GM18505 (cell line): ENCODE measurements around the gene OSBPL3.
A peak's percentile ranks its signal among the peaks of the same experiment; 100 is the strongest.

ENCODE experiments used
- ATAC-seq: cut with Tn5 transposase; IDR thresholded peaks from one replicate; pipeline ENCODE4 v1.9.1; 2021; ENCODE audit not compliant: unreplicated experiment
- POLR2A ChIP-seq: IDR thresholded peaks from 4 replicates; pipeline ENCODE4 v1.6.1; 2011; ENCODE audit warnings: borderline replicate concordance; ENCODE audit not compliant: insufficient read depth, insufficient read length; ENCODE audit errors: extremely low read depth

OSBPL3 gene

DNA sequence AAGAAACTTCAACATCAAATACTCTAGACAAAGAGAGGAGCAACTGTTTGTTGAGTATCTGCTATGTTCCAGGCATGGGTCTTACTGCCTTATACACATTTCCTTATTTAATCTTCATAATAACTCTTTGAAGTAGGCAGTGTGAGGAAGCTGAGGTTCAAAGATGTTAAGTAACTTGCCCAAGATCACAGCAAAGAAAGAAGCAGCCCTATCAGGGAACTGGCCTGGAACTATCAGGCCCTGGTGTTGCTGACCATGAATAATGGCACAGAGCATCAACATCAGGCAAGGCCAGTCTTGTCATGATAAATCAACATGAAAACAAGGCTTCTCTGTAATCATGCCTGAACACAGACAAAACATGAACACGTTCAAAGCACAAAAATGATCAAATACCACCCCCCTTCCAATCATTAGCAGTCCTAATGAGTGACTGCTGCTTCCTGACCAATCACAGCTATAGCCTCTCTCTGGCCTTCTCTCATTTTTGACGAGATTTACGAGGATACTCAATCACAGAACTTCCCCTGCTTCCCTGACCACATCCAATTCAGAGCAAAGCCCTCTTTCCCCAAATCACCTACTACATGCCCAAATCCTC, 225.0 kb downstream of the OSBPL3 start:
- no peak for TF ChIP-seq POLR2A
- ATAC-seq = peak; percentile 2

DNA sequence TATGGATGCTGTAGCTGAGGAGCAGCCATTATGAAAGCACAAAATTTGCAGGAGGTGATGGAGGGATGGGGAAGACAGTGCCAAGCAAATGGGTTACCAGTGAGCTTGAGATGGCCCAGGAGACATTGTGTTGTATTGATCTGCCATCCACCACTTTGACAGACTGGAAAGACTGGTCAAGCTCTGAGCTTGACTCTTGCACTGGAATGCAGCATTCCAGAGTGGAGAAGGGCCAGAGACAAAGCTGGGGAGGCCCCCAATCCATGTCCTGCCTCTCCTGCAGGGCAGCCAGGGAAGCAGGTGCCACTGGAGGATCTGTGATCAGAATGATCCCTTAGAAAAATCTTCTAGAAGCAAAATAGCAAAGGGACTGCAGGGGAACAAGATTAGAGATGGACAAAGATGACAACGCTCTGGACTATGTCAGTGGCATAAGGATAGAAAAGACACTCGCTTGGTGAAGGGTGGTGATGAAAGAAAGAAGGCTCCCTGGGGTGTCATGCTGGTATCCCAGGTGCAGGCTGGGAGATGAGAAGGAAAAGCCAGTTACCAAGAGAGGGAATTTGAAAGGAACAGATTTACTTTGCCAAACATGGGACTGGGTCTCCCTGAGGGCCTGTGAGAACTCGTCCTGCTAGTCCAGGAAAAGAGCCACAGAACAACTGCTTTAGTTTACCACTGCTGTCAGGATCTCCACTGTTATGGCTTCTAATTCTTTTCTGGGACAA, 227.7 kb downstream of the OSBPL3 start:
- ATAC-seq = no peak
- no peak for TF ChIP-seq POLR2A

DNA sequence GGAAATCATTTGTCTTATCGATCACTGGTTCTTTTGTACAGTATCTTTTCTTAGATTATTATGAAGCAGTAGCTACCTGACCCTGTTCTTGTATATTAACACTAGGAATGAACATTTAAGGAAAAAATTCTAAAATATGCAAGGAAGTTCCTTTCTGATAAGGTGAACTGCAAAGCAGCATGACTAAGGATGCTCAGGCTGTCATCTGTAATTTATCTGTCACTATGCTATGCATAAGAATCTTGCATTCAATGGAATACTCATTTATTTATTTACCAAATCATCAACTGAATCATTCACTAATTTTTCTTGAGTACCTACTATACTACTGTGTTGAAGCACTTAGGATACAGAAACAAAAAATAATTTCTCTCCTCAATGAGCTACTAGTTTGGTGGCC, 228.5 kb downstream of the OSBPL3 start:
- TF ChIP-seq POLR2A = no peak
- ATAC-seq = no peak

DNA sequence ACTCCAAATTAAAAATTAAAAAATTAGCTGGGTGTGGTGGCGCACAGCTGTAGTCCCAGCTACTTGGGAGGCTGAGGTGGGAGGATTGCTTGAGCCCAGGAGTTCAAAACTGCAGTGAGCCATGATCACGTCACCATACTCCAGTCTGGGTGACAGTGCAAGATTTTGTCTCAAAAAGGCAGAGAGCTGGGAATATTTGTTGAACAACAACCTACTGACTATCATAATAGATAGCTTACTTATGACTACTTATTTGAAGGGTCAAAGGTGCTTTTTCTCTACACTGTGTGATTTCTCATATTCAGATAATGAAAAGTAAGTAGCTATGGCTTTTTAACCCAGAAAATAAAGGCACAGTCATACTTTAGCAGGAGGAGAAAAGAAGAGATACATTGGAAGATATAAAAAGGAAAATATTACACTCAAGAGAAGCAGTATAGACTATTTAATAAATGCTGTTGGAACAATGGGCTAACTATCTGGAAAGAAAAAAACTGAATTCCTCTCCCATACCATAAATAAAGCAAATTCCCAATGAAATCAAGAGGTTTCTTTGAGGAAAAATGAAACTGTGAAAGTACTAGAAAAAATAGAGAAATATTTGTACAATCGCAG, 229.4 kb downstream of the OSBPL3 start:
- no peak for TF ChIP-seq POLR2A
- no peak for ATAC-seq

DNA sequence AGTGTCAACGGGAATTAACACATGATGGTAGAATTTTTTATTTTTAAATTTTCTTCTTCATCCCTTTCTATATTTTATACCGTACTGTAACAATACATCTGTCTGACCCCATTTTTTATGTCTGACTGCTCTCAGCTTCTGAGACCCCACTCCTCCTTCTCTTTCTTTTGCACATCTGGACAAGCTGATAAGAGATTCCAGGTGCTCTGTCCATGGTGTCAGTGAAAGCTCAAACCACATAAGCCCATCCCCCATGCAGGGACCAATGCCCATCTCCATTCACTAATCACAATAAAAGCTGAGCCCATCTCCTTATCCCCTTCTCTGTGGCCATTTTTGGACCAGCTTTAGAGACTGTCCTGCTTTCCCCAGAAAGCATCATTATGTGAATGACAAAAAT, 231.5 kb downstream of the OSBPL3 start:
- ATAC-seq = no peak
- no peak for TF ChIP-seq POLR2A
